T-helper 1 cell treated with Interleukin-12 subunit alpha and Interleukin-12 subunit beta and Interleukin-4 antibody, amounts not matched to agents 30 ng/mL and 1 ng/mL, for 36 hours (primary cell): Measurements from ENCODE around the gene NME8. TPM values are rescaled to one million over a fixed set of nuclear protein-coding genes. Genes with fewer than 3 reads are reported as not detected.

Experiments used
- intact Hi-C: fragments of 100-400 bp; cut with micrococcal nuclease; formaldehyde crosslinking; loops from one replicate; pipeline ENCODE4 v1.15.1; 2024
- total RNA-seq: library from RNA; stranded (reverse); gene quantifications from 2 replicates; pipeline ENCODE4 v1.2.3, GENCODE V29; 2022

The NME8 gene
- total RNA-seq, 1 donor from 2014 or later = not detected

DNA sequence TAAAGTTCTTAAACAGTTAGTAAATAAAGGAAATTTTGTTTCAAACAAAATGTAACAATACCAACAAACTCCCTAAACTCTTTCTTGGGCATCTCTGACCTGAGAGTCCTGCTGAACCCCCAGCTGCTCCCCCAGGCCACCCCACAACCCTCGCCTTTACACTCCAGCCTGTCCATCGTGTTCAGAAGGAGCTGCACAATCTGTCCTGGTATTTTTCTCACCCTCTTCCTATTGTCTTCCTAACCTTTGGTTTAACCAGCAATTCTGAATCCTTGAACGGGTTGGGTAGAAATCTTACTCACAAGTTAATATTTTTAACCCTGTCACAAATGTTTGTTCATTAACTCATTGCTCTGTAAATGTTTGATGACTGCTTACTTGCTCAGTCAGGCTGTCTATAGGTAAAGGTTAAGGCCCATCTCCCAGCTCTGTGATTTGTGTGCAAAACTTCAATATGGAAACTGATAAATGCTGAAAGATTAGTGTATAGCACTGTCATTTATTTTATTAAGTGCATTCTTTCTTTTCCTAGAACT, 51.4 kb downstream of the NME8 start:
- intact Hi-C loops = loop anchor here (5.0 kb wide), 1 partner anchor 473 kb away; no protein-coding TSS in a partner anchor

GRCh38 chr7:37901236-37901827, 52.9 kb downstream of the NME8 start:
- intact Hi-C loops = loop anchor here (1.0 to 5.0 kb wide), 2 partner anchors 321 to 471 kb away; no protein-coding TSS in a partner anchor

DNA sequence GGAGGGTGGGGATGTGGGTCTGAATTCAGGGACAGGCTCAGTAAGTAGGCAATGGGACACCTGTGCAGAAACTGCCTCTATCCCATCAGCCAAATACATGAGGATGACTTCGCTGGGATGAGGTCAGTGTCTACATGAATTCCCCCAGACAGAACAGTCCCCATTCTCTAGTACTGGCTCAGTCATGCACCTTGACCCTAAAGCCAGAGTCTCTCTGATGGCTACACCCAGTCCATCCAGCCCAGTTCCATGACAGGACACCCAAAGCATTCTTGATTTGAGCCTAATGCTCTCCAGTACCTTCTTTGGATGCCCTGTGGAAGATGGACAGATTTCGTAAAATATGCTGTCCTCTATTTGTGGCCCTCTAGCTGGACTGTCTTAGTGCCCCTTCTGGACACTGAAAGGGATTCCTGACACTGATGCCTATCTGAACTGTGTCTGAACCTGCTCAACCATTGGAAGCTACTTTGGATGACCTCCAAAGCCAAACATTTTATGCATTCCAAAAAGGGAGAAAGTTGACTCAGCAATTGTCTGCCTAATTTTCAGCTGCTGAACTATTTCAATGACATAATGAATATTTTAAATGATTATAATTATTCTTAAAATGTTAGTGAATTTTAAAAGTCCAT, 53.6 kb downstream of the NME8 start:
- intact Hi-C loops = loop anchor here (1.0 to 5.0 kb wide), 2 partner anchors 320 to 470 kb away; no protein-coding TSS in a partner anchor

GRCh38 chr7:37908221-37908788, 59.9 kb downstream of the NME8 start:
- intact Hi-C loops = no loop called here

- intact Hi-C loops = no loop called here
Measured at GRCh38 chr7:37912756-37913155, 64.4 kb downstream of the NME8 start.

- intact Hi-C loops = loop anchor here (5.0 kb wide), 1 partner anchor 307 kb away; no protein-coding TSS in a partner anchor
Measured at GRCh38 chr7:37915438-37915837, 67.0 kb downstream of the NME8 start.

GRCh38 chr7:37916017-37916672, 67.7 kb downstream of the NME8 start:
- intact Hi-C loops = loop anchor here (5.0 kb wide), 1 partner anchor 306 kb away; no protein-coding TSS in a partner anchor

GRCh38 chr7:37916673-37917660, 68.6 kb downstream of the NME8 start, which contains the start of gene SFRP4:
SFRP4 (minus strand) TSS chr7:37916817; CDS start chr7:37916537, 280 bp downstream.
- intact Hi-C loops = loop anchor here (5.0 kb wide), 1 partner anchor 305 kb away; no protein-coding TSS in a partner anchor

DNA sequence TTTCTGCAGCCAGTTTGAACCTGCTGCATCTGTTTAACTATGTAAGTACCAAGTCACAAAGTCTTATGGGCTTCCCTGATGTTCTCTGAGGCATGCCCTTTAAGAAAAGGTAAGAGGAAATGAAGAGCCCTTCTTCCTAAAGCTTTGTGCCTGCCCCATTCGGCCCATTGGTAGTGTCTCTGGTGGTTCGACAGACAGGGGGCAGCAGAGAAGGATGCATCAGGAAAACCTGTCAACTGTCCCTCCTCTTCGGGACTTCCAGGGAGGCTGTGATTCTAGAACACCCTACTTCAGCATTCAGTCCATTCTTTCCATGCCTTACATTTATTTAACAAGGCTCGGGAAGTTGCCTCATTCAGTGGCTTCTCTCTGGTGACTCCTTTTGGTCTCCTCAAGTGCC, 70.1 kb downstream of the NME8 start:
- intact Hi-C loops = loop anchor here (5.0 kb wide), 1 partner anchor 304 kb away; no protein-coding TSS in a partner anchor

DNA sequence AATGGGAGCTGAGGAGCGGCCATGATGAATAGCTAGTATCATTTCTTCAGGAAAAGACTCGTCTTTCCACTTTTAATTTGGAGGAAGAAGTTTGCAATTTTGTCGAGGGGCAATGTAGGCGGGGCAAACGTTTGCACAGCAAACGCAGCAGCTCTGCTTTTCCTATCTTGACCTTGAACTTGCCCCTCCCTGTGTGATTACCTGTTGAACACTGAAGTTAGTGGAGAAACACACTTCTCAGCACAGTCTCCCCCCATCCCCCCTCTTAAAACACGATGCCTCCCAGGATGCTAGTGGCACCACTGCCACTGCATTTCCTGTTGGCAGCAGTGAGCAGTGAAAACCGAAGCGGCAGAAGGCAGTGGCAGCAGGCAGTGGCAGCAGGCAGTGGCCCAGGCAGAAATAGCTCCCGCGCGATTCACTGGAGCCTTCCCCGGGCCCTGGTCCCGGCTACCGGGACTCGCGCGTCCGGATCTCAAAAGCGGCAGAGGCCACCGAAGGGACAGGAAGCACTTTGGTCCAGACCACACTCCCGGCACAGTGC, 72.0 kb downstream of the NME8 start, which contains the start of gene EPDR1:
Gene EPDR1, plus strand, starts transcription at position 336 of the 544 bp plus-strand sequence. CDS start 300 bp downstream, outside the sequence.
- intact Hi-C loops = no loop called here

GRCh38 chr7:37920849-37921805, 72.7 kb downstream of the NME8 start:
- intact Hi-C loops = no loop called here

GRCh38 chr7:37921876-37922275, 73.5 kb downstream of the NME8 start:
- intact Hi-C loops = no loop called here

DNA sequence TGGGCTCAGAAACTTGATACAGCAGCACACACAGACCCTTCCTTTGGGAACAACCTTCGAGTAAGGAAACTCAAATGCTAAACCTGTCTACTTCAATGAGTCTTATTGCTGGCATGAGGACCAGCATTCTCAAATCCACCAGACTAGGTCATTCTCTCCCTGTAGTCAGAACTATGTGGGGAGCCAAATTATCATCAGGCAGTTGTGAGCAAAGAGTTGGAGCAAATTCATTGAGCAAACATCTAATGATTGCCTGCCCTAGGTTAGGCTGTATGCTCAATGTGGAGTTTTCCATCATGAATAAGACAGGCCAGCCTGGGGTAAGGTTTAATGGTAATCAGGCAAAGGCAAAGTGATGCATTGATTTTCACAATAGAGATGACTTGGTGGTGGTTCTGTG, 75.6 kb downstream of the NME8 start:
- intact Hi-C loops = no loop called here

GRCh38 chr7:37924491-37925041, 76.2 kb downstream of the NME8 start:
- intact Hi-C loops = no loop called here

- intact Hi-C loops = no loop called here
Measured at GRCh38 chr7:37925620-37926019, 77.2 kb downstream of the NME8 start.

- intact Hi-C loops = no loop called here
Measured at GRCh38 chr7:37927773-37928444, 79.5 kb downstream of the NME8 start.

DNA sequence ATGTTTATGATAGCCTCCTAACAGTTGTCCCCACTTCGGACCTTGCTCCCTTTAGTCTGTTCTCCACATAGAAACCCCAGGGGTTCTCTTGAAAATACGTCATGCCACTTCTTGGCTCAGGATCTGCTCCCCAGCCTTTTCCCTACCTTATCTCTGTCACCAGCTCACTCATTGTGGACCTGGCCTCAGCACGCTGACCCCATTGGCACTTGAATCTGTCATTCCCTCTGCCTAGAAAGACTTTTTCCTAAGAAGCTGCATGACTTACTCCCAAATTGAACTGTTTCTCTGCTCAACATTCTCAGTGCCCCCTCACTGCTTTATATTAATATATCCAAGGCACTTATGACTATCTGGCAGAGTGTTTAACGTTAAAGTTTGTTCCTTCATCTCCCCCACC, 80.5 kb downstream of the NME8 start:
- intact Hi-C loops = no loop called here
